GM12872 (cell line): Measurements from ENCODE around the gene SUSD2.

Experiments
- TF ChIP-seq, protein P1 (sequence below): IDR thresholded peaks from 3 replicates; pipeline ENCODE4 v1.5.1; 2011; ENCODE audit warnings: low read depth, mild to moderate bottlenecking, low read length, moderate library complexity; ENCODE audit not compliant: insufficient read depth

The SUSD2 gene

DNA sequence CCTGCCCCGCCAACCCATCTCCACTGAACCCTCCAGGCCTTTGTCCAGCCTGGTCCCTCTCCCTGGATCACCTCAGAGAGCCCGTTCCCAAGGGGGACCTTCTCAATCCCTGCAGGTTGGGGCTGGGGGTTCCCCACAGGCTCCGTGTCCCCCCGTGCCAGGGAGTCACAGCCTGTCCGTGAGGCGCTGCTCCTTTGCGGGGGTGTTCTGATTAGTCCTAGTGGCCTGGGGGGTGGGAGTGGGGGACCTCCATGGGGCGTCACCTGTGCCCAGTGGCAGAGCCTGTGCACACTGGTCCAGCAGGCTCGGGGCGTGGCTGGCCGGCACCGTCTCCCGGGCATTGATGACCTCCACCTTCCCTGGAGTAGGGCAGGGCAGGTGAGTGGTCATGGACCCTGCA lies 51.9 kb downstream of the SUSD2 start:
- TF ChIP-seq, protein P1, sequence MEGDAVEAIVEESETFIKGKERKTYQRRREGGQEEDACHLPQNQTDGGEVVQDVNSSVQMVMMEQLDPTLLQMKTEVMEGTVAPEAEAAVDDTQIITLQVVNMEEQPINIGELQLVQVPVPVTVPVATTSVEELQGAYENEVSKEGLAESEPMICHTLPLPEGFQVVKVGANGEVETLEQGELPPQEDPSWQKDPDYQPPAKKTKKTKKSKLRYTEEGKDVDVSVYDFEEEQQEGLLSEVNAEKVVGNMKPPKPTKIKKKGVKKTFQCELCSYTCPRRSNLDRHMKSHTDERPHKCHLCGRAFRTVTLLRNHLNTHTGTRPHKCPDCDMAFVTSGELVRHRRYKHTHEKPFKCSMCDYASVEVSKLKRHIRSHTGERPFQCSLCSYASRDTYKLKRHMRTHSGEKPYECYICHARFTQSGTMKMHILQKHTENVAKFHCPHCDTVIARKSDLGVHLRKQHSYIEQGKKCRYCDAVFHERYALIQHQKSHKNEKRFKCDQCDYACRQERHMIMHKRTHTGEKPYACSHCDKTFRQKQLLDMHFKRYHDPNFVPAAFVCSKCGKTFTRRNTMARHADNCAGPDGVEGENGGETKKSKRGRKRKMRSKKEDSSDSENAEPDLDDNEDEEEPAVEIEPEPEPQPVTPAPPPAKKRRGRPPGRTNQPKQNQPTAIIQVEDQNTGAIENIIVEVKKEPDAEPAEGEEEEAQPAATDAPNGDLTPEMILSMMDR, result no peak

- TF ChIP-seq, protein P1, result no peak
These were observed 52.5 kb downstream of the SUSD2 start for GRCh38 chr22:24233816-24234215.

- TF ChIP-seq, protein P1, result no peak
These were observed 54.0 kb downstream of the SUSD2 start for GRCh38 chr22:24235315-24235714.

- TF ChIP-seq, protein P1, result no peak
These were observed 55.4 kb downstream of the SUSD2 start for GRCh38 chr22:24236656-24237055.
